H9 (cell line): ENCODE data around the gene TAS2R10. TPM values are rescaled to one million over a fixed set of nuclear protein-coding genes. Genes with fewer than 3 reads are reported as not detected.

ENCODE experiments used
- DNase-seq: peaks from one replicate; pipeline ENCODE4 v3.0.0-alpha.2; 2017
- H2AFZ ChIP-seq: one replicate; pipeline ENCODE4 v1.6.1; 2013; ENCODE audit warnings: mild to moderate bottlenecking, low read length, control low read depth, moderate library complexity
- H2AK5ac ChIP-seq: 2 replicates; pipeline ENCODE4 v1.6.1; 2013; ENCODE audit warnings: low read length, control low read depth, mixed read lengths; ENCODE audit not compliant: insufficient read length
- H2BK120ac ChIP-seq: one replicate; pipeline ENCODE4 v1.6.1; 2013; ENCODE audit warnings: low read depth, mild to moderate bottlenecking, low read length, control low read depth, inconsistent platforms; ENCODE audit not compliant: poor library complexity, severe bottlenecking
- H2BK12ac ChIP-seq: 2 replicates; pipeline ENCODE4 v1.6.1; 2013; ENCODE audit warnings: low read length, control low read depth, mixed read lengths, low read depth; ENCODE audit not compliant: insufficient read length
- H2BK15ac ChIP-seq: 2 replicates; pipeline ENCODE4 v1.6.1; 2013; ENCODE audit warnings: low read depth, low read length, control low read depth
- H2BK20ac ChIP-seq: one replicate; pipeline ENCODE4 v1.6.1; 2013; ENCODE audit warnings: low read depth, mild to moderate bottlenecking, low read length, control low read depth, inconsistent platforms; ENCODE audit not compliant: poor library complexity, severe bottlenecking
- H2BK5ac ChIP-seq: 2 replicates; pipeline ENCODE4 v1.6.1; 2013; ENCODE audit warnings: low read length, control low read depth, mixed read lengths; ENCODE audit not compliant: insufficient read length
- H3K14ac ChIP-seq: 2 replicates; pipeline ENCODE4 v1.6.1; 2013; ENCODE audit warnings: low read length, control low read depth; ENCODE audit not compliant: insufficient read depth
- H3K18ac ChIP-seq: 2 replicates; pipeline ENCODE4 v1.6.1; 2013; ENCODE audit warnings: low read depth, mild to moderate bottlenecking, mixed read lengths, low read length, control low read depth; ENCODE audit not compliant: insufficient read length
- H3K23ac ChIP-seq: 2 replicates; pipeline ENCODE4 v1.6.1; 2013; ENCODE audit warnings: low read length, control low read depth, mixed read lengths, low read depth; ENCODE audit not compliant: insufficient read length
- H3K23me2 ChIP-seq: 2 replicates; pipeline ENCODE4 v1.6.1; 2013; ENCODE audit warnings: low read depth, mild to moderate bottlenecking, mixed read lengths, low read length, control low read depth; ENCODE audit not compliant: insufficient read length, poor library complexity, severe bottlenecking
- H3K27ac ChIP-seq: 2 replicates; pipeline ENCODE4 v1.5.1; 2013; ENCODE audit warnings: low read length, control low read depth, mixed read lengths, low read depth; ENCODE audit not compliant: insufficient read length
- H3K27me3 ChIP-seq: 2 replicates; pipeline ENCODE4 v1.6.1; 2013; ENCODE audit warnings: low read length, control low read depth, inconsistent platforms; ENCODE audit not compliant: insufficient read depth
- H3K4ac ChIP-seq: 2 replicates; pipeline ENCODE4 v1.6.1; 2013; ENCODE audit warnings: low read depth, mild to moderate bottlenecking, control low read depth, inconsistent platforms, low read length, moderate library complexity
- H3K4me1 ChIP-seq: 2 replicates; pipeline ENCODE4 v1.6.1; 2013; ENCODE audit warnings: low read length, control low read depth, inconsistent platforms; ENCODE audit not compliant: insufficient read depth
- H3K4me2 ChIP-seq: 2 replicates; pipeline ENCODE4 v1.6.1; 2013; ENCODE audit warnings: low read length, control low read depth, mixed read lengths; ENCODE audit not compliant: insufficient read length, insufficient read depth
- H3K56ac ChIP-seq: 2 replicates; pipeline ENCODE4 v1.6.1; 2013; ENCODE audit warnings: low read depth, mild to moderate bottlenecking, mixed read lengths, low read length, control low read depth; ENCODE audit not compliant: insufficient read length
- H3K79me1 ChIP-seq: 2 replicates; pipeline ENCODE4 v1.6.1; 2013; ENCODE audit warnings: low read depth, mild to moderate bottlenecking, moderate library complexity, low read length, control low read depth, inconsistent platforms; ENCODE audit not compliant: insufficient read depth, poor library complexity, severe bottlenecking
- H3K79me2 ChIP-seq: 2 replicates; pipeline ENCODE4 v1.6.1; 2013; ENCODE audit warnings: low read length, control low read depth, inconsistent platforms; ENCODE audit not compliant: insufficient read depth
- H3K9ac ChIP-seq: 2 replicates; pipeline ENCODE4 v1.6.1; 2013; ENCODE audit warnings: low read length, control low read depth, mixed read lengths; ENCODE audit not compliant: insufficient read length; ENCODE audit errors: extremely low read depth
- H3K9me3 ChIP-seq: one replicate; pipeline ENCODE4 v1.6.1; 2013; ENCODE audit warnings: low read depth, low read length, inconsistent platforms; ENCODE audit not compliant: control insufficient read depth
- H3T11ph ChIP-seq: one replicate; pipeline ENCODE4 v1.6.1; 2013; ENCODE audit warnings: mild to moderate bottlenecking, low read length, control low read depth, inconsistent platforms
- H4K20me1 ChIP-seq: one replicate; pipeline ENCODE4 v1.6.1; 2013; ENCODE audit not compliant: control insufficient read depth, insufficient read length, insufficient read depth
- H4K5ac ChIP-seq: 2 replicates; pipeline ENCODE4 v1.6.1; 2013; ENCODE audit warnings: low read depth, mild to moderate bottlenecking, mixed read lengths, low read length, control low read depth; ENCODE audit not compliant: insufficient read length
- H4K8ac ChIP-seq: replicated peaks from 2 replicates; pipeline ENCODE4 v1.6.1; 2013; ENCODE audit warnings: low read length, control low read depth, mixed read lengths, low read depth; ENCODE audit not compliant: insufficient read length
- H4K91ac ChIP-seq: 2 replicates; pipeline ENCODE4 v1.6.1; 2013; ENCODE audit warnings: low read depth, mild to moderate bottlenecking, moderate library complexity, mixed read lengths, low read length, control low read depth; ENCODE audit not compliant: insufficient read length
- H3K27ac Mint-ChIP-seq, 3 experiments: 2 replicates in 2 of 3; 3 replicates in 1 of 3; pipeline ENCODE4 v1.8.0; 2020 to 2021; ENCODE audit warnings: mixed read lengths in 3 of 3, mild to moderate bottlenecking in 1 of 3, moderate library complexity in 1 of 3
- H3K27me3 Mint-ChIP-seq: 2 replicates; pipeline ENCODE4 v1.8.0; 2021; ENCODE audit warnings: low read depth, mild to moderate bottlenecking, moderate library complexity, mixed read lengths
- H3K36me3 Mint-ChIP-seq, 3 experiments: 2 replicates in 2 of 3; 3 replicates in 1 of 3; pipeline ENCODE4 v1.8.0; 2020 to 2021; ENCODE audit warnings: low read depth in 3 of 3, mixed read lengths in 3 of 3; ENCODE audit not compliant: insufficient read depth in 1 of 3
- H3K4me1 Mint-ChIP-seq, 2 experiments: 2 replicates each; pipeline ENCODE4 v1.8.0; 2020; ENCODE audit warnings: mixed read lengths in 2 of 2
- H3K4me3 Mint-ChIP-seq, 2 experiments: 2 replicates in 1 of 2; 3 replicates in 1 of 2; pipeline ENCODE4 v1.8.0; 2020 to 2021; ENCODE audit warnings: mild to moderate bottlenecking in 2 of 2, mixed read lengths in 2 of 2, moderate library complexity in 1 of 2
- H3K9me3 Mint-ChIP-seq, 2 experiments: 2 replicates in 1 of 2; 3 replicates in 1 of 2; pipeline ENCODE4 v1.8.0; 2020; ENCODE audit warnings: mild to moderate bottlenecking in 2 of 2, mixed read lengths in 2 of 2, moderate library complexity in 1 of 2
- CTCF ChIP-seq: fragments of 200-600 bp; sonication (generic); conservative IDR thresholded peaks from 3 replicates; pipeline ENCODE4 v1.8.0; 2021; ENCODE audit warnings: antibody characterized with exemption, mild to moderate bottlenecking
- WGBS: extraction: QIAGEN DNeasy Blood & Tissue Kit; methylation state at CpG from one replicate; pipeline ENCODE4 v1.1.7; 2013; ENCODE audit warnings: missing lambda C conversion rate, low lambda C conversion rate, mixed read lengths; ENCODE audit not compliant: insufficient read length; ENCODE audit errors: extremely low coverage; 5-methylcytosine and 5-hydroxymethylcytosine counted together
- total RNA-seq: library from RNA; stranded (reverse); gene quantifications from 2 replicates; pipeline ENCODE4 v1.2.1, GENCODE V29; 2021

Gene TAS2R10
- total RNA-seq, 1 experiment from 2014 or later: 0.22 TPM

GRCh38 chr12:10802587-10802986 lies 23.6 kb downstream of the TAS2R10 start, which contains the start of gene TAS2R7:
Gene TAS2R7, minus strand, starts transcription at chr12:10802627. Its CDS starts 57 bp downstream, at chr12:10802570.
- Mint-ChIP-seq H3K4me1 (peaks cover 13 to 20% of the 10 kb centered on the region in 2 experiments), H3K9me3 (no peaks in the 10 kb centered on the region), H3K27ac (peak within 1 kb of the TSS; percentile 1 to 40 (median 11); a peak in 5 of 7 replicates), H3K27me3 (no peaks in the 10 kb centered on the region), H3K4me3 (peak within 1 kb of the TSS in 1 of 2 experiments; percentile 16; a peak in 1 of 5 replicates), H3K36me3 (no peaks in the 10 kb centered on the region)
- Histone ChIP-seq H3K23ac (no peak within 1 kb of the TSS), H3K9ac (no peak within 1 kb of the TSS), H4K5ac (no peak within 1 kb of the TSS), H3K79me1 (no peaks in the 10 kb centered on the region), H3K56ac (no peak within 1 kb of the TSS), H2BK15ac (no peak within 1 kb of the TSS), H3K9me3 (no peaks in the 10 kb centered on the region), H2BK12ac (no peak within 1 kb of the TSS), H3K27ac (no peak within 1 kb of the TSS), H3T11ph (no peak within 1 kb of the TSS), H3K18ac (no peak within 1 kb of the TSS), H4K91ac (no peak within 1 kb of the TSS), H3K14ac (no peak within 1 kb of the TSS), H3K4me2 (peak within 1 kb of the TSS; percentile 2), H2AK5ac (no peak within 1 kb of the TSS), H2BK5ac (no peak within 1 kb of the TSS), H2BK120ac (no peak within 1 kb of the TSS), H2BK20ac (no peak within 1 kb of the TSS), H3K4ac (no peak within 1 kb of the TSS), H4K8ac (no peak within 1 kb of the TSS), H3K79me2 (no peaks in the 10 kb centered on the region), H3K23me2 (no peaks in the 10 kb centered on the region), H2AFZ (no peak within 1 kb of the TSS), H3K27me3 (no peaks in the 10 kb centered on the region), H3K4me1 (no peaks in the 10 kb centered on the region; the same call in 1 of the 2 replicates), H4K20me1 (no peaks in the 10 kb centered on the region)
- no peak for TF ChIP-seq CTCF
- WGBS: no CpG with 5 or more reads among the region's 4 CpGs
- DNase-seq: no peak
